GM23338 (cell line): ENCODE measurements around the gene KLF7. TPM values are rescaled to one million over a fixed set of nuclear protein-coding genes. Genes with fewer than 3 reads are reported as not detected.

ENCODE experiments used
- ATAC-seq: fragments of 200-7000 bp; cut with Tn5 transposase; 3 replicates; pipeline ENCODE4 v1.9.1; 2020
- DNase-seq: peaks from one replicate; pipeline ENCODE4 v3.0.0-alpha.2; 2015; ENCODE audit warnings: low spot score
- H2AFZ ChIP-seq: fragments of 200-600 bp; sonication (generic); 2 replicates; pipeline ENCODE4 v1.8.0; 2016; ENCODE audit warnings: antibody characterized with exemption, mild to moderate bottlenecking, moderate library complexity
- H3F3A ChIP-seq: fragments of 200-600 bp; sonication (generic); replicated peaks from 2 replicates; pipeline ENCODE4 v1.8.0; 2017; ENCODE audit warnings: antibody characterized with exemption, mixed run types, low read depth
- H3K27ac ChIP-seq: fragments of 200-600 bp; sonication (generic); 2 replicates; pipeline ENCODE4 v1.6.1; 2016; ENCODE audit warnings: low read depth
- H3K27me3 ChIP-seq: fragments of 200-600 bp; sonication (generic); 2 replicates; pipeline ENCODE4 v1.8.0; 2016; ENCODE audit warnings: mild to moderate bottlenecking, mixed run types, moderate library complexity; ENCODE audit not compliant: insufficient read depth
- H3K36me3 ChIP-seq: fragments of 200-600 bp; sonication (generic); 2 replicates; pipeline ENCODE4 v1.8.0; 2016; ENCODE audit warnings: mild to moderate bottlenecking; ENCODE audit not compliant: insufficient read depth
- H3K4me1 ChIP-seq: fragments of 200-600 bp; sonication (generic); 2 replicates; pipeline ENCODE4 v1.8.0; 2016; ENCODE audit warnings: mild to moderate bottlenecking, moderate library complexity; ENCODE audit not compliant: insufficient read depth
- H3K4me2 ChIP-seq: fragments of 200-600 bp; sonication (generic); 2 replicates; pipeline ENCODE4 v1.7.1; 2017; ENCODE audit warnings: mixed run types
- H3K4me3 ChIP-seq: fragments of 200-600 bp; sonication (generic); 2 replicates; pipeline ENCODE4 v1.6.1; 2016; ENCODE audit warnings: mixed run types
- H3K79me2 ChIP-seq: fragments of 200-600 bp; sonication (generic); replicated peaks from 2 replicates; pipeline ENCODE4 v1.8.0; 2017; ENCODE audit warnings: mild to moderate bottlenecking; ENCODE audit not compliant: insufficient read depth
- H3K9me2 ChIP-seq: fragments of 200-600 bp; sonication (generic); 2 replicates; pipeline ENCODE4 v1.8.0; 2017; ENCODE audit not compliant: insufficient read depth
- H4K20me1 ChIP-seq: fragments of 200-600 bp; sonication (generic); replicated peaks from 2 replicates; pipeline ENCODE4 v1.8.0; 2017; ENCODE audit warnings: mild to moderate bottlenecking; ENCODE audit not compliant: insufficient read depth
- H3K27ac Mint-ChIP-seq: 2 replicates; pipeline ENCODE4 v1.8.0; 2020; ENCODE audit warnings: inconsistent platforms, mild to moderate bottlenecking, moderate library complexity, mixed read lengths
- H3K27me3 Mint-ChIP-seq: 3 replicates; pipeline ENCODE4 v1.8.0; 2022; ENCODE audit warnings: low read depth, mild to moderate bottlenecking, moderate library complexity, mixed read lengths, inconsistent platforms; ENCODE audit not compliant: insufficient read depth, poor library complexity
- H3K36me3 Mint-ChIP-seq: 3 replicates; pipeline ENCODE4 v1.8.0; 2021; ENCODE audit warnings: low read depth, mild to moderate bottlenecking, inconsistent platforms, moderate library complexity, mixed read lengths
- H3K4me1 Mint-ChIP-seq: 3 replicates; pipeline ENCODE4 v1.8.0; 2020; ENCODE audit warnings: mild to moderate bottlenecking, inconsistent platforms, mixed read lengths
- H3K4me3 Mint-ChIP-seq: 3 replicates; pipeline ENCODE4 v1.8.0; 2021; ENCODE audit warnings: moderate library complexity, mild to moderate bottlenecking, inconsistent platforms, mixed read lengths
- H3K9me3 Mint-ChIP-seq: 3 replicates; pipeline ENCODE4 v1.8.0; 2020; ENCODE audit warnings: moderate library complexity, mild to moderate bottlenecking, inconsistent platforms, mixed read lengths
- ETS1 ChIP-seq: IDR thresholded peaks from 2 replicates; pipeline ENCODE4 v1.6.1; 2016; ENCODE audit warnings: antibody characterized with exemption
- EZH2 ChIP-seq: fragments of 200-600 bp; sonication (generic); IDR thresholded peaks from one replicate; pipeline ENCODE4 v1.8.0; 2017; ENCODE audit warnings: antibody characterized with exemption, mild to moderate bottlenecking, low read depth; ENCODE audit not compliant: unreplicated experiment
- JUNB ChIP-seq: IDR thresholded peaks from one replicate; pipeline ENCODE4 v1.6.1; 2016; ENCODE audit warnings: antibody characterized with exemption; ENCODE audit not compliant: unreplicated experiment
- NANOG ChIP-seq: IDR thresholded peaks from 2 replicates; pipeline ENCODE4 v1.6.1; 2016; ENCODE audit warnings: antibody characterized with exemption, borderline replicate concordance
- POLR2AphosphoS5 ChIP-seq: IDR thresholded peaks from 2 replicates; pipeline ENCODE4 v1.6.1; 2016; ENCODE audit warnings: antibody characterized with exemption, low read depth
- REST ChIP-seq: IDR thresholded peaks from one replicate; pipeline ENCODE4 v1.6.1; 2018; ENCODE audit warnings: antibody characterized with exemption; ENCODE audit not compliant: unreplicated experiment
- STAT1 ChIP-seq: IDR thresholded peaks from one replicate; pipeline ENCODE4 v1.6.1; 2016; ENCODE audit warnings: antibody characterized with exemption; ENCODE audit not compliant: unreplicated experiment
- ZNF114 ChIP-seq: fragments of 250-450 bp; sonication (Bioruptor Pico); IDR thresholded peaks from 2 replicates; pipeline ENCODE4 v1.5.0; 2020; ENCODE audit warnings: mild to moderate bottlenecking, moderate library complexity
- ZNF331 ChIP-seq: fragments of 250-450 bp; sonication (Bioruptor Pico); IDR thresholded peaks from 2 replicates; pipeline ENCODE4 v1.5.0; 2020; ENCODE audit warnings: low read depth, mild to moderate bottlenecking, moderate library complexity
- ZNF462 ChIP-seq: fragments of 250-450 bp; sonication (Bioruptor Pico); IDR thresholded peaks from 2 replicates; pipeline ENCODE4 v1.5.0; 2020; ENCODE audit warnings: mild to moderate bottlenecking, moderate library complexity
- polyA plus RNA-seq: library from polyadenylated mRNA; unstranded; fragments of >200 nt; fragmentation: Nextera tagmentation; extraction: Ambion mirVana; gene quantifications from 2 replicates; pipeline ENCODE4 v1.2.1, GENCODE V29; 2016
- total RNA-seq: library from RNA; depleted of rRNA; stranded (reverse); fragments of >200 nt; shearing (Covaris generic); gene quantifications from 2 replicates; pipeline ENCODE4 v1.2.3, GENCODE V29; 2014

Gene KLF7
- total and polyA plus RNA-seq, 2 experiments from 2014 or later: 5.7 to 15.4 TPM

GRCh38 chr2:207140265-207140664, 25.5 kb downstream of the KLF7 start:
- Histone ChIP-seq H3K9me2 (0 out of 2 replicates have a peak, but pooled peaks cover 5% of the 10 kb centered on the region), H3K27ac (no peak overlapping the region), H3K79me2 (peaks cover 93% of the 10 kb centered on the region), H4K20me1 (no peaks in the 10 kb centered on the region), H3F3A (no peaks in the 10 kb centered on the region), H2AFZ (no peak overlapping the region), H3K4me3 (no peak overlapping the region), H3K4me1 (peaks cover 71% of the 10 kb centered on the region), H3K27me3 (no peaks in the 10 kb centered on the region), H3K36me3 (no peaks in the 10 kb centered on the region), H3K4me2 (peak overlapping the region; percentile 52; the same call in 1 of the 2 replicates)
- H3K27ac Mint-ChIP-seq: peak overlapping the region; percentile 35; the same call in 1 of the 2 replicates
- no peak for DNase-seq
- no peaks in the 10 kb centered on the region for H3K9me3 Mint-ChIP-seq
- ATAC-seq: no peak
- H3K36me3 Mint-ChIP-seq: peaks cover 4% of the 10 kb centered on the region; the same call in 2 of the 3 replicates
- peaks cover 67% of the 10 kb centered on the region for H3K4me1 Mint-ChIP-seq
- TF ChIP-seq STAT1 (no peak), EZH2 (no peak), JUNB (no peak), ETS1 (no peak)
- H3K27me3 Mint-ChIP-seq: peaks cover 7% of the 10 kb centered on the region
- H3K4me3 Mint-ChIP-seq: no peak overlapping the region

GRCh38 chr2:207139552-207139951, 26.2 kb downstream of the KLF7 start:
- H3K4me3 ChIP-seq: no peak overlapping the region
- no peak overlapping the region for H2AFZ ChIP-seq
- H3K27ac ChIP-seq: no peak overlapping the region
- H3K4me2 ChIP-seq: no peak overlapping the region
- peaks cover 4% of the 10 kb centered on the region; the same call in 2 of the 3 replicates for H3K36me3 Mint-ChIP-seq
- peaks cover 9% of the 10 kb centered on the region; the same call in 1 of the 2 replicates for H3K9me2 ChIP-seq
- H3K27me3 Mint-ChIP-seq: peaks cover 7% of the 10 kb centered on the region
- H3K4me1 Mint-ChIP-seq: peaks cover 68% of the 10 kb centered on the region
- H3K4me3 Mint-ChIP-seq: no peak overlapping the region
- H3K9me3 Mint-ChIP-seq: no peaks in the 10 kb centered on the region
- H3K27me3 ChIP-seq: no peaks in the 10 kb centered on the region
- no peak overlapping the region for H3K27ac Mint-ChIP-seq
- H3K4me1 ChIP-seq: peaks cover 69% of the 10 kb centered on the region
- no peaks in the 10 kb centered on the region for H3K36me3 ChIP-seq
- H4K20me1 ChIP-seq: no peaks in the 10 kb centered on the region
- H3F3A ChIP-seq: no peaks in the 10 kb centered on the region
- no peak for DNase-seq
- H3K79me2 ChIP-seq: peaks cover 93% of the 10 kb centered on the region
- no peak for ATAC-seq
- no peak for TF ChIP-seq POLR2AphosphoS5
- TF ChIP-seq ZNF462 (CRISPR knock-in tag): no peak
- TF ChIP-seq ZNF114 (CRISPR knock-in tag): no peak
- no peak for TF ChIP-seq EZH2
- no peak for TF ChIP-seq ZNF331 (CRISPR knock-in tag)
- TF ChIP-seq NANOG: no peak
- TF ChIP-seq REST: no peak
- no peak for TF ChIP-seq ETS1
- TF ChIP-seq STAT1: no peak
- no peak for TF ChIP-seq JUNB
